Testis (tissue), 2 donors: ENCODE data around the gene FCRL2.

Experiments used
- POLR2A ChIP-seq: fragments of 450-650 bp; IDR thresholded peaks from one replicate; pipeline ENCODE4 v1.6.1; 2017; ENCODE audit warnings: antibody characterized with exemption, mild to moderate bottlenecking, moderate library complexity
- TF ChIP-seq, protein P1 (sequence below), 3 experiments: fragments of 450-650 bp in 2 of 3; fragments of 200-600 bp in 1 of 3; sonication (generic) in 1 of 3; IDR thresholded peaks; one replicate each; pipeline ENCODE4 v1.5.1; 2016 to 2019; ENCODE audit warnings: antibody characterized with exemption in 3 of 3, mild to moderate bottlenecking in 2 of 3, moderate library complexity in 1 of 3

- TF ChIP-seq, protein P1, sequence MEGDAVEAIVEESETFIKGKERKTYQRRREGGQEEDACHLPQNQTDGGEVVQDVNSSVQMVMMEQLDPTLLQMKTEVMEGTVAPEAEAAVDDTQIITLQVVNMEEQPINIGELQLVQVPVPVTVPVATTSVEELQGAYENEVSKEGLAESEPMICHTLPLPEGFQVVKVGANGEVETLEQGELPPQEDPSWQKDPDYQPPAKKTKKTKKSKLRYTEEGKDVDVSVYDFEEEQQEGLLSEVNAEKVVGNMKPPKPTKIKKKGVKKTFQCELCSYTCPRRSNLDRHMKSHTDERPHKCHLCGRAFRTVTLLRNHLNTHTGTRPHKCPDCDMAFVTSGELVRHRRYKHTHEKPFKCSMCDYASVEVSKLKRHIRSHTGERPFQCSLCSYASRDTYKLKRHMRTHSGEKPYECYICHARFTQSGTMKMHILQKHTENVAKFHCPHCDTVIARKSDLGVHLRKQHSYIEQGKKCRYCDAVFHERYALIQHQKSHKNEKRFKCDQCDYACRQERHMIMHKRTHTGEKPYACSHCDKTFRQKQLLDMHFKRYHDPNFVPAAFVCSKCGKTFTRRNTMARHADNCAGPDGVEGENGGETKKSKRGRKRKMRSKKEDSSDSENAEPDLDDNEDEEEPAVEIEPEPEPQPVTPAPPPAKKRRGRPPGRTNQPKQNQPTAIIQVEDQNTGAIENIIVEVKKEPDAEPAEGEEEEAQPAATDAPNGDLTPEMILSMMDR (IDR thresholded peaks at IDR 0.05) = no peak
- TF ChIP-seq POLR2A = no peak
Measured at GRCh38 chr1:157711802-157712201, 65.1 kb downstream of the FCRL2 start.
